ENCODE measurements around the gene WDR20. TPM values are rescaled to one million over a fixed set of nuclear protein-coding genes. Genes with fewer than 3 reads are reported as not detected.
A peak's percentile ranks its signal among the peaks of the same experiment; 100 is the strongest.

WDR20 gene
- total RNA-seq, 1 donor, result 15.6 TPM

DNA sequence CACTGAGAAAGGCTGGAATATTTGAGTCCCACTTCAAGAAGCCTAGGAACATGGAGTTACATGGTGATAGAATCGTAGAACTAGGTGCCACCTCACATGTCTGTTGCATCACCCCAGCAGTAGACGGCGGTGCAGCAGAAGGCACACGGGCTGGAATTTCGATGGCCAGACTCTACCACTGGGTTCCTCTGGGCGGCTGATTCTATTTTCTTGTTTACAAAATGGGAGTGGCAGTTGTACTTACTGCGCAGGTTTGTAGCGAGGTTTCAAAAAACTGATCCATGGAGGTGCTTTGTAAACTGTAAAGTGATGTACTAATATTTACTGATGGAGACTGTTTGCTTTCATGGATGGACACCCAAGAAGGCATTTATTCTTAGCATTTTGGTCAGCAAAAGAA lies 45.7 kb downstream of the WDR20 start:
- peaks cover 39% of the 10 kb centered on the region for H4K20me1 ChIP-seq (ENCODE audit: insufficient read depth, low read length)

DNA sequence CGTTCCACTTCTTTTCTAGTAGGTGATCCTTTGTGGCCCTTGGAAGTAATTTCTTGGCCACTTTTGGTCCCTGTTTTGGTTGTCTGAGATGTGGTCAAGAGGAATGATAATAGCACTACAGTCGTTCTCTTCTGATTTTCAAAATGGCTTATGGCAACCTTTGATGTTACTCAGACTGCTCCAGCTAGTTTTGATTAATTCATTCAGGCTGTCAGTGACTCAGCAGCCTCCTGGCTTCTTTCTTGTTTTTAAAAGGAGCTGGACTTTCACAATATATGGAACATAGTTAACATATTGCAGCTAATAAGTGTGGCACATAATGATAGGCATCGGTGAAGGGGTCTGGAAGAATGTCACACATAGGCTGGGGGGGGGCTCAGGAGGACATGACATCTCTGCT lies 47.3 kb downstream of the WDR20 start:
- DNase-seq (ENCODE audit: insufficient read length, low spot score, missing footprints), result peak; percentile 87
- Histone ChIP-seq H3K4me3 (ENCODE audit: insufficient read depth, low read length) (peak overlapping the region; percentile 18), H3K36me3 (ENCODE audit: insufficient read depth, low read length) (no peaks in the 10 kb centered on the region), H3K79me2 (ENCODE audit: insufficient read depth, low read length) (peaks cover 85% of the 10 kb centered on the region), H2AFZ (ENCODE audit: low read length) (no peak overlapping the region), H3K4me2 (ENCODE audit: insufficient read depth, low read length) (peak overlapping the region; percentile 68), H3K4me1 (ENCODE audit: insufficient read depth, low read length) (peaks cover 36% of the 10 kb centered on the region), H4K20me1 (ENCODE audit: insufficient read depth, low read length) (peaks cover 29% of the 10 kb centered on the region), H3K27ac (ENCODE audit: low read depth, low read length) (peak overlapping the region; percentile 49), H3K9me3 (ENCODE audit: low read depth, low read length) (no peaks in the 10 kb centered on the region), H3K27me3 (ENCODE audit: insufficient read depth, low read length) (no peaks in the 10 kb centered on the region)
- TF ChIP-seq, protein P1, sequence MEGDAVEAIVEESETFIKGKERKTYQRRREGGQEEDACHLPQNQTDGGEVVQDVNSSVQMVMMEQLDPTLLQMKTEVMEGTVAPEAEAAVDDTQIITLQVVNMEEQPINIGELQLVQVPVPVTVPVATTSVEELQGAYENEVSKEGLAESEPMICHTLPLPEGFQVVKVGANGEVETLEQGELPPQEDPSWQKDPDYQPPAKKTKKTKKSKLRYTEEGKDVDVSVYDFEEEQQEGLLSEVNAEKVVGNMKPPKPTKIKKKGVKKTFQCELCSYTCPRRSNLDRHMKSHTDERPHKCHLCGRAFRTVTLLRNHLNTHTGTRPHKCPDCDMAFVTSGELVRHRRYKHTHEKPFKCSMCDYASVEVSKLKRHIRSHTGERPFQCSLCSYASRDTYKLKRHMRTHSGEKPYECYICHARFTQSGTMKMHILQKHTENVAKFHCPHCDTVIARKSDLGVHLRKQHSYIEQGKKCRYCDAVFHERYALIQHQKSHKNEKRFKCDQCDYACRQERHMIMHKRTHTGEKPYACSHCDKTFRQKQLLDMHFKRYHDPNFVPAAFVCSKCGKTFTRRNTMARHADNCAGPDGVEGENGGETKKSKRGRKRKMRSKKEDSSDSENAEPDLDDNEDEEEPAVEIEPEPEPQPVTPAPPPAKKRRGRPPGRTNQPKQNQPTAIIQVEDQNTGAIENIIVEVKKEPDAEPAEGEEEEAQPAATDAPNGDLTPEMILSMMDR (IDR thresholded peaks at IDR 0.05; ENCODE audit: extremely low read depth, low read depth, low read length), result no peak

More for the DNA sequence above, 45.7 kb downstream of the WDR20 start:
- Histone ChIP-seq H3K79me2 (ENCODE audit: insufficient read depth, low read length) (peaks cover 82% of the 10 kb centered on the region), H2AFZ (ENCODE audit: low read length) (no peak overlapping the region), H3K27me3 (ENCODE audit: insufficient read depth, low read length) (no peaks in the 10 kb centered on the region), H3K4me1 (ENCODE audit: insufficient read depth, low read length) (peaks cover 48% of the 10 kb centered on the region), H3K4me3 (ENCODE audit: insufficient read depth, low read length) (no peak overlapping the region), H3K36me3 (ENCODE audit: insufficient read depth, low read length) (no peaks in the 10 kb centered on the region), H3K27ac (ENCODE audit: low read depth, low read length) (no peak overlapping the region), H3K9me3 (ENCODE audit: low read depth, low read length) (no peaks in the 10 kb centered on the region), H3K4me2 (ENCODE audit: insufficient read depth, low read length) (no peak overlapping the region)
- TF ChIP-seq, protein P1 (IDR thresholded peaks at IDR 0.05; ENCODE audit: extremely low read depth, low read depth, low read length), result no peak
- no peak for DNase-seq (ENCODE audit: insufficient read length, low spot score, missing footprints)

DNA sequence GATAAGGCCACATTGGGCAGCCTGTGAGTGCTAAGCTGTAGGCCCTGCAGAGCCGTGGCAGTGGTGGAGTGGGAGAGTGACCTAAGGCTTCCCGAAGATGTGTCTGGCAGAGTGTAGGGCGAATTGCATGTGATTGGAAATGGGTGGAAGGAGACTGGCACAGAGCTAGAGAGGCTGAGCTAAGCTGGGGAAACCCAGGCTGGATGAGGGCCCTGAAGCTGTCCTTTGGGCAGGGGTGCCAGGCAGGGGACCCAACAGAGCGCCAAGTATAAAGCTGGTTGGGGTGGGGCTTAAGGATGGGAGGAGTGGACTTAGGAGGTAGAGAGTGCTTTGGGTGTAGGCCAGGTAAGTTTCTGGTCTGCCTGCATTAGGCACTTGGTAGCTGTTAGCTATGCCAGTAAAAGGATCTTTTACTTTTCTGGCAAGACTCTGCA lies 47.9 kb downstream of the WDR20 start:
- no peak for DNase-seq (ENCODE audit: insufficient read length, low spot score, missing footprints)
- H3K4me1 ChIP-seq (ENCODE audit: insufficient read depth, low read length), result peaks cover 31% of the 10 kb centered on the region
- H3K79me2 ChIP-seq (ENCODE audit: insufficient read depth, low read length), result peaks cover 89% of the 10 kb centered on the region
- H3K27ac ChIP-seq (ENCODE audit: low read depth, low read length), result peak overlapping the region; percentile 49
- TF ChIP-seq, protein P1 (IDR thresholded peaks at IDR 0.05; ENCODE audit: extremely low read depth, low read depth, low read length), result no peak
- peak overlapping the region; percentile 68 for H3K4me2 ChIP-seq (ENCODE audit: insufficient read depth, low read length)
- H3K9me3 ChIP-seq (ENCODE audit: low read depth, low read length), result no peaks in the 10 kb centered on the region
- H3K27me3 ChIP-seq (ENCODE audit: insufficient read depth, low read length), result no peaks in the 10 kb centered on the region
- peaks cover 26% of the 10 kb centered on the region for H4K20me1 ChIP-seq (ENCODE audit: insufficient read depth, low read length)
- H3K36me3 ChIP-seq (ENCODE audit: insufficient read depth, low read length), result no peaks in the 10 kb centered on the region
- H3K4me3 ChIP-seq (ENCODE audit: insufficient read depth, low read length), result peak overlapping the region; percentile 18
- no peak overlapping the region for H2AFZ ChIP-seq (ENCODE audit: low read length)

DNA sequence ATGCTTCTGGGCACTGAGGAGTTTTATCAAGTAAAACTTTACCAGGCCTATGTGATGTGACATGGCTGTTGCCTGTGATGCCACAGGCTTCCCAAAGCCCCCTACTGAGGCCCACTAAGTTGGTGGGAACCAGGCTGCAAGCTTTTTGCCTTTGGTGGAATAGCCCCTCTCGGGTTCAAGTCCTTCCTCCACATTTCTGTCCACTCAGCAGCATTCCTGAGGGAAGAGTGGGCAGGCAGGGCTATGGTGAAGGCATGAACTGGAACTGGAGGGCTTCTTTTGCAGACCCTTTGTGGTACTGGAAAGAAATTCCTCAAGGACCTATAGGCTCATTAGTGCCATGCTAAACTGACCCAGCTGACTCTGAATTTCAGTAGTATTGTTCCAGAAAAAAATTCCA lies 48.5 kb downstream of the WDR20 start:
- Histone ChIP-seq H3K27ac (ENCODE audit: low read depth, low read length) (no peak overlapping the region), H3K4me1 (ENCODE audit: insufficient read depth, low read length) (peaks cover 25% of the 10 kb centered on the region), H3K36me3 (ENCODE audit: insufficient read depth, low read length) (no peaks in the 10 kb centered on the region), H2AFZ (ENCODE audit: low read length) (no peak overlapping the region), H3K79me2 (ENCODE audit: insufficient read depth, low read length) (peaks cover 89% of the 10 kb centered on the region), H3K9me3 (ENCODE audit: low read depth, low read length) (no peaks in the 10 kb centered on the region), H3K27me3 (ENCODE audit: insufficient read depth, low read length) (no peaks in the 10 kb centered on the region), H3K4me3 (ENCODE audit: insufficient read depth, low read length) (no peak overlapping the region), H3K4me2 (ENCODE audit: insufficient read depth, low read length) (no peak overlapping the region), H4K20me1 (ENCODE audit: insufficient read depth, low read length) (peaks cover 20% of the 10 kb centered on the region)
- TF ChIP-seq, protein P1 (IDR thresholded peaks at IDR 0.05; ENCODE audit: extremely low read depth, low read depth, low read length), result no peak
- no peak for DNase-seq (ENCODE audit: insufficient read length, low spot score, missing footprints)

Measured in osteoblast (primary cell).